Astrocyte (in vitro differentiated cells and primary cell): ENCODE results near the gene SNED1. TPM values are rescaled to one million over a fixed set of nuclear protein-coding genes. Genes with fewer than 3 reads are reported as not detected.

ENCODE experiments used
- DNase-seq: peaks from one replicate; pipeline ENCODE4 v3.0.0-alpha.2; 2010; ENCODE audit warnings: low read depth
- FAIRE-seq: peaks from 2 replicates; lab custom pipeline; 2011; peaks lifted over from hg19 to GRCh38; lab: Jason Lieb, UNC
- H2AFZ ChIP-seq: 2 replicates; pipeline ENCODE4 v1.6.0; 2012; ENCODE audit warnings: low read depth, low read length, inconsistent platforms
- H3K27ac ChIP-seq: 2 replicates; pipeline ENCODE4 v1.5.1; 2011; ENCODE audit warnings: low read depth, low read length, inconsistent platforms
- H3K27me3 ChIP-seq: 2 replicates; pipeline ENCODE4 v1.6.0; 2011; ENCODE audit warnings: low read length, inconsistent platforms; ENCODE audit not compliant: insufficient read depth
- H3K36me3 ChIP-seq: 2 replicates; pipeline ENCODE4 v1.5.1; 2011; ENCODE audit warnings: low read length, inconsistent platforms; ENCODE audit not compliant: insufficient read depth
- H3K4me1 ChIP-seq: 2 replicates; pipeline ENCODE4 v1.5.1; 2011; ENCODE audit warnings: low read length, inconsistent platforms; ENCODE audit not compliant: insufficient read depth
- H3K4me2 ChIP-seq: 2 replicates; pipeline ENCODE4 v1.6.0; 2012; ENCODE audit warnings: low read length, inconsistent platforms
- H3K4me3 ChIP-seq: 2 replicates; pipeline ENCODE4 v1.5.1; 2011; ENCODE audit warnings: low read depth, mild to moderate bottlenecking, low read length, inconsistent platforms; ENCODE audit not compliant: insufficient read depth
- H3K79me2 ChIP-seq: 2 replicates; pipeline ENCODE4 v1.6.0; 2012; ENCODE audit warnings: mild to moderate bottlenecking, low read length, inconsistent platforms; ENCODE audit not compliant: insufficient read depth
- H3K9ac ChIP-seq: 2 replicates; pipeline ENCODE4 v1.6.0; 2012; ENCODE audit warnings: mild to moderate bottlenecking, low read length, inconsistent platforms
- H3K9me3 ChIP-seq: 2 replicates; pipeline ENCODE4 v1.5.1; 2012; ENCODE audit warnings: low read depth, mild to moderate bottlenecking, low read length, inconsistent platforms; ENCODE audit not compliant: insufficient read depth
- H4K20me1 ChIP-seq: 2 replicates; pipeline ENCODE4 v1.6.0; 2012; ENCODE audit warnings: low read length, inconsistent platforms; ENCODE audit not compliant: insufficient read depth
- H3K27ac Mint-ChIP-seq: one replicate; pipeline ENCODE4 v1.8.0; 2021; ENCODE audit warnings: mild to moderate bottlenecking, mixed read lengths; ENCODE audit not compliant: unreplicated experiment
- H3K27me3 Mint-ChIP-seq: one replicate; pipeline ENCODE4 v1.8.0; 2021; ENCODE audit warnings: low read depth, mixed read lengths; ENCODE audit not compliant: unreplicated experiment
- H3K36me3 Mint-ChIP-seq: one replicate; pipeline ENCODE4 v1.8.0; 2021; ENCODE audit warnings: low read depth, mixed read lengths; ENCODE audit not compliant: unreplicated experiment
- H3K4me1 Mint-ChIP-seq: one replicate; pipeline ENCODE4 v1.8.0; 2021; ENCODE audit warnings: low read depth, mixed read lengths; ENCODE audit not compliant: unreplicated experiment
- H3K4me3 Mint-ChIP-seq: one replicate; pipeline ENCODE4 v1.8.0; 2021; ENCODE audit warnings: mild to moderate bottlenecking, moderate library complexity, mixed read lengths; ENCODE audit not compliant: unreplicated experiment
- H3K9me3 Mint-ChIP-seq: one replicate; pipeline ENCODE4 v1.8.0; 2021; ENCODE audit warnings: mild to moderate bottlenecking, mixed read lengths; ENCODE audit not compliant: unreplicated experiment
- CTCF ChIP-seq: IDR thresholded peaks from 2 replicates; pipeline ENCODE4 v1.5.1; 2011; ENCODE audit warnings: low read depth, mild to moderate bottlenecking, inconsistent platforms, low read length, moderate library complexity; ENCODE audit not compliant: insufficient read depth
- EZH2 ChIP-seq: IDR thresholded peaks from 2 replicates; pipeline ENCODE4 v1.6.1; 2012; ENCODE audit warnings: mild to moderate bottlenecking, low read length, inconsistent platforms; ENCODE audit not compliant: insufficient read depth
- total RNA-seq: library from RNA; stranded (reverse); gene quantifications from 2 replicates; pipeline ENCODE4 v1.2.1, GENCODE V29; 2021

The SNED1 gene
- total RNA-seq, 1 donor from 2014 or later: 0.23 TPM

GRCh38 chr2:240966906-240967680, 31.3 kb upstream of the SNED1 start:
- H3K79me2 ChIP-seq: no peaks in the 10 kb centered on the region
- no peaks in the 10 kb centered on the region for H3K4me1 Mint-ChIP-seq
- H3K27me3 Mint-ChIP-seq: peaks cover 30% of the 10 kb centered on the region
- no peak overlapping the region for H3K4me3 ChIP-seq
- no peak for DNase-seq
- H3K27ac ChIP-seq: no peak overlapping the region
- no peak overlapping the region for H3K27ac Mint-ChIP-seq
- no peak overlapping the region for H2AFZ ChIP-seq
- peaks cover 8% of the 10 kb centered on the region for H3K27me3 ChIP-seq
- H3K36me3 ChIP-seq: no peaks in the 10 kb centered on the region
- no peaks in the 10 kb centered on the region for H3K4me1 ChIP-seq
- H3K36me3 Mint-ChIP-seq: no peaks in the 10 kb centered on the region
- no peaks in the 10 kb centered on the region for H3K9me3 Mint-ChIP-seq
- no peak overlapping the region for H3K9ac ChIP-seq
- H3K4me3 Mint-ChIP-seq: no peak overlapping the region
- H4K20me1 ChIP-seq: no peaks in the 10 kb centered on the region
- H3K4me2 ChIP-seq: no peak overlapping the region
- no peak for FAIRE-seq
- TF ChIP-seq EZH2 (no peak), CTCF (no peak)
- no peaks in the 10 kb centered on the region for H3K9me3 ChIP-seq

DNA sequence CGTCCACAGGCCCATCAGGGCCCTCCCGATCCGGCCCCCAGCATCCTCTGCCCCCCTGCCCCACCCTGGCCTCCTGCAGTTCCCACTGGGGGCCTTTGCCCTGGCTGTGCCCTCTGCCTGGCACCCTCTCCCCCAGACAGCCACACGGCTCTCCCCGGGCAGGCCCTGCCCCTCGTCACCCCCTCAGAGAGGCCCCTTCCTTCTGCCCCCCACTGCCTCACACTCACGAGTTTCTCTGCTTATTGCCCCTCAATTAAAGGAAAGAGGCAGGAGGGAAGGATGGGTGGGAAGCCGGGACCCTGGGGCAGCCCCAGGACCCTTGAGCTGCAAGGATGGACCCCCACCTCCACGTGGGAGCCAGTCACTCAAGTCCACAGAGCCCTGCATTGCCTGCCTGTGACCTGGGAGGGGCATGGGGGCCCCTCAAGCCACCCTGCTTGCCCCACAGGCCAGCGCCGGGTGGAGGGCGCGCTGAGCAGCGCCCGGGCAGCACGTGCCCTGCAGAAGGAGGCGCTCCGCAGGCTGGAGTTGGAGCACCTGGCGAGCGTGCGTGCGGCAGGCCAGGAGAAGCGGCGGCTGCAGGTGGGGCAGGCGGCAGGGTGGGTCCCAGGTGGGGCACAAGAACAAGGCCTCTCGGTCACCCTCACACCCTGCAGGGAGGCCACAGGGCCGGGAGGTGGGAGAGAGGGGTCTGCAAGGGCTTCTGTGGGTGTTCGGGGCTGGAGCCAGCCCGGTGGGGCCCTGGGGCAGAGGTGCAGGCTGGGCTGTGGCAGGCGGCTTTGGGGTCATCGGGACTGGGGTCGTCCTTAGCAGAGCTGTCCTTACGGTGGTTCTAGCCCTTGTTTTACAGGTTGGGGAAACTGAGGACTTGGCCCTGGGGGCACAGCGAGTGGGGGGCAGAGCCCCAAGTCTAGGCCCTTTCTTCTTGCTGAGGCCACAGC, 30.5 kb upstream of the SNED1 start:
- Mint-ChIP-seq H3K36me3 (no peaks in the 10 kb centered on the region), H3K9me3 (no peaks in the 10 kb centered on the region), H3K27ac (no peak overlapping the region), H3K4me1 (no peaks in the 10 kb centered on the region), H3K4me3 (no peak overlapping the region), H3K27me3 (peaks cover 35% of the 10 kb centered on the region)
- DNase-seq (no peak), FAIRE-seq (no peak)
- no peak overlapping the region for H3K27ac ChIP-seq
- H3K4me3 ChIP-seq: no peak overlapping the region
- H3K36me3 ChIP-seq: no peaks in the 10 kb centered on the region
- H3K79me2 ChIP-seq: no peaks in the 10 kb centered on the region
- H3K27me3 ChIP-seq: peaks cover 9% of the 10 kb centered on the region
- H4K20me1 ChIP-seq: no peaks in the 10 kb centered on the region
- no peak overlapping the region for H3K4me2 ChIP-seq
- no peak for TF ChIP-seq CTCF
- TF ChIP-seq EZH2: no peak
- no peak overlapping the region for H2AFZ ChIP-seq
- H3K4me1 ChIP-seq: no peaks in the 10 kb centered on the region
- no peaks in the 10 kb centered on the region for H3K9me3 ChIP-seq
- no peak overlapping the region for H3K9ac ChIP-seq
